ENCODE data around the gene ELL2. TPM values are rescaled to one million over a fixed set of nuclear protein-coding genes. Genes with fewer than 3 reads are reported as not detected.

The ELL2 gene
- total and polyA plus RNA-seq, 7 donors: 6.7 to 35.3 (median 26.6) TPM

DNA sequence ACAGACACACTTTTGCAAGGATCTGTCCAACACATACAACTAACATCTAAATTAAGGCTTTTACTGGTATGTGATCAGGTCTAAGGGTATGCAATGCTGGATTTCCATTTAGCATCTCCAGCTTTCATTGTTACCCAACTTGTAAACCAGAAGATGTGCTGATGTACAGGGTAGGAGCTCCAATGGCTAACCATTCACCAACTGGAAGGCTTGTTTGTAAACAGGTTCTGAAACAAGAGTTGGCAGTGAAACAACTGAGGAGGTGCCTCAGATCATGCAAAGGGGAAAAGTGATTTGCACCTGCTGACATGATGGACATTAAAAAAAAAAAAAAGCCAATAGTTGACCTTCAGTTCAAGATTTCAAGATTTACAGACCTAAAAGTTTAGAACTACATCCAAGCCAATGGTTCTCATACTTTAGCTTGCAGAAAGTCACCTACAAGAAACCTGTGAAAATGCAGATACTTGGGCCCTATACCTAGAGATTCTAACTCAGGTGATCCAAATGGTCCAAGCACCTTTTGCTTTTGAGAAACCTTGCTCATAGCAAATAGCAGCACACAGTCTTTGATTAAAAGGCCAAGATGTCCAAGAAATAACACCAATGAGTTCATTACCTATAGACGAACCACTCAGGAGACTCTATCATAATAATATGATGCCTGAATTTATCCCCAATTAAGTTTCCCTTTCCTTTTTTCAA is 75.2 kb downstream of the ELL2 start:
- intact Hi-C loops (cut with DNase I): no loop called here
- H3K27ac ChIP-seq: no peak overlapping the region
- peaks cover 1 to 45% (median 6%) of the 10 kb centered on the region in 4 donors for H3K36me3 ChIP-seq

DNA sequence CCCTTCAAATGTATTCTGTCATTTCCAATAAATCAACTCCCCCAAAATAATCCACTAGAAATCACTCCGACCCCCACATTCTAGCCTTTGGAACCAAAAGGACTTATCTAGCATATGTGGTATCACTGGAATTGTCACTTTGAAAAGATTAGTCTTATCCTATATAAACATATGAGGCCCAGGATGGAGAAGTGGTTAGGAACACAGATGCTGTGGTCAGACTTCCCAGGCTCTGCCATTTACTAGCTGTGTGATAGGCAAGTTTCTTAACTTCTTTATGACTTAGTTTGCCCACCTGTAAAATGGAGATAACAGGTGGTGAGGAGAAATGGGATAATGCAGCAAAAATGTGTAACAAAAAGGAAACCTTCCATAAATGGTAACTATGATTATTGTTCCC is 77.1 kb downstream of the ELL2 start:
- TF ChIP-seq POLR2AphosphoS5 (IDR thresholded peaks at IDR 0.05) (no peak), EP300 (IDR thresholded peaks at IDR 0.05) (no peak), POLR2A (IDR thresholded peaks at IDR 0.05) (no peak), CTCF (IDR thresholded peaks at IDR 0.05) (no peak)
- 68 to 78% methylated on average over 1 of the region's 1 CpG for WGBS, 2 donors

More for the DNA sequence above, 75.2 kb downstream of the ELL2 start:
- WGBS, 2 donors: 96 to 98% methylated on average over 1 of the region's 1 CpG
- Histone ChIP-seq H3K27me3 (no peaks in the 10 kb centered on the region), H3K9me3 (no peaks in the 10 kb centered on the region), H3K4me3 (no peak overlapping the region), H3K4me1 (no peaks in the 10 kb centered on the region)
- DNase-seq: no peak
- TF ChIP-seq POLR2A (IDR thresholded peaks at IDR 0.05) (no peak), EP300 (IDR thresholded peaks at IDR 0.05) (no peak)

DNA sequence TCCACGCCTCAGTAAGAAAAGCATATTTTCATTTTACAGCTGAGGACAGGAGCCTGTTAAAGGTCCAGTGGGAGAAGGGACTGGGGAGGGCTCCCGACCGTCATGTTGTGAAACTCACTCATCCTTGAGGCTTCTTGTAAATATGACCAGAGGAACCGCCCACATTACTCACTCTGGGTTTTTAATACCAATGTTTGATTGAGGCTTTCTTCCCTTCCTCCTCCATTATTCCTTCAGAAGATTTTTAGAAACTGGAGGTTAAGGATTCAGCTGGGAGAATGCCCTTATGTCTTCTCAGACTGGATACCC is 77.7 kb downstream of the ELL2 start:
- Histone ChIP-seq H3K9me3 (no peaks in the 10 kb centered on the region), H3K27ac (no peak overlapping the region), H3K4me3 (no peak overlapping the region), H3K4me1 (no peaks in the 10 kb centered on the region), H3K27me3 (no peaks in the 10 kb centered on the region), H3K36me3 (peaks cover 0 to 20% (median 0%) of the 10 kb centered on the region in 4 donors)
- no peak for DNase-seq
- intact Hi-C loops (cut with DNase I): no loop called here
- TF ChIP-seq POLR2AphosphoS5 (IDR thresholded peaks at IDR 0.05): no peak
- TF ChIP-seq POLR2A (IDR thresholded peaks at IDR 0.05): no peak
- 52 to 60% methylated on average over 4 of the region's 4 CpGs for WGBS, 2 donors

More for the DNA sequence above, 77.1 kb downstream of the ELL2 start:
- Histone ChIP-seq H3K27me3 (no peaks in the 10 kb centered on the region), H3K36me3 (peaks cover 0 to 25% (median 0%) of the 10 kb centered on the region in 4 donors), H3K4me3 (no peak overlapping the region), H3K9me3 (no peaks in the 10 kb centered on the region), H3K4me1 (no peaks in the 10 kb centered on the region), H3K27ac (no peak overlapping the region)
- DNase-seq: no peak
- intact Hi-C loops (cut with DNase I): no loop called here

DNA sequence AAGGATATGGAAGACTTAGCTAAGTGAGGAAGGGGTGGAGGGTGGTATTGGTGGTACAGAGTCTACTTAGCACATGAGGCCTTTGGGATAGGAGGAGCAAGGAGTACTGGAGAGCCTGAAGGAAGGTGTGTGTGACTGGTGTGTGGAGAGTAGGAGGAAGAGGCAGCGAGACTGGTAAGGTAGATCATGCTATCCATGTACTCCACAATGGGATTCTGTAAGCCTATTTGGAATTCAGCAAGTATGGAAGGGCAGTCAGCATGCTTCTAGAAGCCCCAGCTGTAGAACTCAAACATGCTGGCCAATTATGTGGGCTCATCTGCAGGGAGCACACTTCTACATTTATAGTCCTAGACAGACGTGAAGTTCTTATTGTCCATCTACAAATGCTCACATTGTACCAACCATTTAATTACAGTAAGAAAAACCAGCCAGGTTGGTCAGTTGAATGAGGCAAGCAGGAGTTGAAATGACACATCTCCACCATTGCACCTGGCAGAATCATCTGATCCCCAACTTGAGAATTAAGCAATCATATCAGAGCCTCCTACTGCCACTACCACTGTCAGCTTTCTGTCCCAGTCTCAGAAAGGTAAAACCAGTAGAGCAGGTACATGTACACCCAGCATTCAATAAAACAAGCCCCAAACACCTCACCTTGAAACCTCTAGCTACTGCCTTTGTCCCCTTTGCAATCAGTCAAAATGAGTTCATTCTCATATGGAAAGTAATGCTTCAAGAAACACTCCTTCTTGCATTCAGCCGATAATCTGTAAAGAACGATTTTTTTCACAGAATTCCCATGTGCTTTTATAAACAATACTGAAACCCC is 78.2 kb downstream of the ELL2 start:
- intact Hi-C loops (cut with DNase I): no loop called here
- TF ChIP-seq EP300 (IDR thresholded peaks at IDR 0.05) (no peak), POLR2AphosphoS5 (IDR thresholded peaks at IDR 0.05) (no peak), POLR2A (IDR thresholded peaks at IDR 0.05) (no peak), CTCF (IDR thresholded peaks at IDR 0.05) (no peak)
- Histone ChIP-seq H3K36me3 (peaks cover 0 to 16% (median 0%) of the 10 kb centered on the region in 4 donors), H3K9me3 (no peaks in the 10 kb centered on the region), H3K27ac (no peak overlapping the region), H3K27me3 (no peaks in the 10 kb centered on the region), H3K4me3 (no peak overlapping the region), H3K4me1 (no peaks in the 10 kb centered on the region)
- DNase-seq: no peak
- WGBS, 2 donors: 70 to 73% methylated on average over 4 of the region's 4 CpGs

- no peak overlapping the region for H3K27ac ChIP-seq
Observed at GRCh38 chr5:95881833-95882232, 79.8 kb downstream of the ELL2 start.

More at GRCh38 chr5:95881833-95882232, 79.8 kb downstream of the ELL2 start:
- Histone ChIP-seq H3K27me3 (no peaks in the 10 kb centered on the region), H3K36me3 (peaks cover 0 to 3% (median 0%) of the 10 kb centered on the region in 4 donors), H3K4me3 (no peak overlapping the region), H3K9me3 (no peaks in the 10 kb centered on the region), H3K4me1 (no peaks in the 10 kb centered on the region)
- WGBS, 2 donors: 93 to 96% methylated on average over 5 of the region's 5 CpGs
- intact Hi-C loops (cut with DNase I): no loop called here
- DNase-seq: no peak
- TF ChIP-seq EP300 (IDR thresholded peaks at IDR 0.05) (no peak), POLR2A (IDR thresholded peaks at IDR 0.05) (no peak), POLR2AphosphoS5 (IDR thresholded peaks at IDR 0.05) (peak in 2 of 4 donors; percentile 8 to 20), CTCF (IDR thresholded peaks at IDR 0.05) (no peak)

Measured in sigmoid colon (tissue), 7 donors.